NCI-H748 (cell line): ENCODE data around the gene BYSL.

Experiments
- DNase-seq: peaks from one replicate; lab custom pipeline; 2025; ENCODE audit not compliant: unreplicated experiment; lab: John Stamatoyannopoulos, UW

Gene BYSL

GRCh38 chr6:41914869-41915530, 6.3 kb upstream of the BYSL start:
- no peak for DNase-seq

GRCh38 chr6:41917528-41917927, 3.8 kb upstream of the BYSL start:
- no peak for DNase-seq

GRCh38 chr6:41921712-41921998, 356 bp downstream of the BYSL start:
- DNase-seq, result peak; percentile 66

GRCh38 chr6:41922154-41922553, 855 bp downstream of the BYSL start:
- DNase-seq, result peak; percentile 47

GRCh38 chr6:41927253-41927652, 6.0 kb downstream of the BYSL start:
- DNase-seq, result no peak

GRCh38 chr6:41929924-41930323, 8.6 kb downstream of the BYSL start:
- no peak for DNase-seq

- no peak for DNase-seq
Measured at GRCh38 chr6:41931792-41932191, 10.5 kb downstream of the BYSL start.

GRCh38 chr6:41932378-41932777, 11.1 kb downstream of the BYSL start:
- no peak for DNase-seq

GRCh38 chr6:41934278-41935192, 13.2 kb downstream of the BYSL start:
- DNase-seq, result no peak

- no peak for DNase-seq
Measured at GRCh38 chr6:41935193-41935574, 13.9 kb downstream of the BYSL start.

- no peak for DNase-seq
Measured at GRCh38 chr6:41935685-41936072, 14.4 kb downstream of the BYSL start.

- peak; percentile 63 for DNase-seq
Measured at GRCh38 chr6:41936073-41936837, 15.0 kb downstream of the BYSL start.

GRCh38 chr6:41937472-41937860, 16.2 kb downstream of the BYSL start:
- no peak for DNase-seq

- no peak for DNase-seq
Measured at GRCh38 chr6:41937861-41938574, 16.7 kb downstream of the BYSL start.

GRCh38 chr6:41938590-41939175, 17.4 kb downstream of the BYSL start:
- DNase-seq, result no peak

- no peak for DNase-seq
Measured at GRCh38 chr6:41939176-41939847, 18.0 kb downstream of the BYSL start.

GRCh38 chr6:41939848-41940758, 18.8 kb downstream of the BYSL start:
- DNase-seq, result peak; percentile 78

- DNase-seq, result peak; percentile 59
Measured at GRCh38 chr6:41940759-41941279, 19.5 kb downstream of the BYSL start.
